Neuronal stem cell (in vitro differentiated cells): Measurements from ENCODE around the gene BAIAP3.

Experiments
- DNase-seq: peaks from one replicate; pipeline ENCODE4 v3.0.0-alpha.2; 2013; ENCODE audit warnings: low spot score
- H2AFZ ChIP-seq: one replicate; pipeline ENCODE4 v1.6.1; 2013; ENCODE audit warnings: mild to moderate bottlenecking, low read length, inconsistent platforms
- H2AK5ac ChIP-seq: 2 replicates; pipeline ENCODE4 v1.6.1; 2013; ENCODE audit warnings: low read depth, mild to moderate bottlenecking, inconsistent platforms, low read length, moderate library complexity, mixed read lengths
- H2BK120ac ChIP-seq: 2 replicates; pipeline ENCODE4 v1.6.1; 2013; ENCODE audit warnings: low read depth, mild to moderate bottlenecking, inconsistent platforms, low read length, moderate library complexity, mixed read lengths
- H2BK12ac ChIP-seq: one replicate; pipeline ENCODE4 v1.6.1; 2013; ENCODE audit warnings: low read length, inconsistent platforms
- H2BK15ac ChIP-seq: 2 replicates; pipeline ENCODE4 v1.6.1; 2013; ENCODE audit warnings: mild to moderate bottlenecking, low read length, inconsistent platforms, mixed read lengths
- H2BK5ac ChIP-seq: one replicate; pipeline ENCODE4 v1.6.1; 2013; ENCODE audit warnings: inconsistent platforms, mild to moderate bottlenecking, low read length, moderate library complexity
- H3K14ac ChIP-seq: one replicate; pipeline ENCODE4 v1.6.1; 2013; ENCODE audit warnings: low read length, inconsistent platforms
- H3K18ac ChIP-seq: 2 replicates; pipeline ENCODE4 v1.6.1; 2013; ENCODE audit warnings: low read length, inconsistent platforms
- H3K23ac ChIP-seq: 2 replicates; pipeline ENCODE4 v1.6.1; 2013; ENCODE audit warnings: low read depth, mild to moderate bottlenecking, mixed read lengths, low read length, inconsistent platforms; ENCODE audit not compliant: poor library complexity
- H3K27ac ChIP-seq: replicated peaks from 3 replicates; pipeline ENCODE4 v1.5.1; 2013; ENCODE audit warnings: low read length, inconsistent platforms
- H3K27me3 ChIP-seq, 3 experiments: 2 replicates each; pipeline ENCODE4 v1.6.1; 2013; ENCODE audit warnings: low read length in 3 of 3, mild to moderate bottlenecking in 2 of 3, inconsistent platforms in 1 of 3, low read depth in 1 of 3, mixed read lengths in 1 of 3, moderate library complexity in 1 of 3; ENCODE audit not compliant: control insufficient read depth in 3 of 3, insufficient read depth in 3 of 3
- H3K36me3 ChIP-seq, 2 donors: replicated peaks in 1 of 2; 2 replicates each; pipeline ENCODE4 v1.6.1; 2013; ENCODE audit warnings: low read length in 2 of 2; ENCODE audit not compliant: control insufficient read depth in 2 of 2, insufficient read depth in 2 of 2
- H3K4ac ChIP-seq: 2 replicates; pipeline ENCODE4 v1.6.1; 2013; ENCODE audit warnings: inconsistent platforms, mild to moderate bottlenecking, low read length, moderate library complexity
- H3K4me1 ChIP-seq, 2 donors: 1 replicate in 1 of 2; 2 replicates in 1 of 2; pipeline ENCODE4 v1.6.1; 2013; ENCODE audit warnings: low read length in 2 of 2, low read depth in 1 of 2; ENCODE audit not compliant: control insufficient read depth in 2 of 2, insufficient read depth in 1 of 2
- H3K4me2 ChIP-seq: one replicate; pipeline ENCODE4 v1.6.1; 2013; ENCODE audit warnings: mild to moderate bottlenecking, low read length, inconsistent platforms; ENCODE audit not compliant: insufficient read depth, poor library complexity, severe bottlenecking
- H3K4me3 ChIP-seq, 2 donors: 2 replicates each; pipeline ENCODE4 v1.5.1; 2013; ENCODE audit warnings: low read length in 2 of 2, mild to moderate bottlenecking in 2 of 2, inconsistent platforms in 1 of 2, moderate library complexity in 1 of 2
- H3K79me1 ChIP-seq: one replicate; pipeline ENCODE4 v1.6.1; 2013; ENCODE audit warnings: low read depth, mild to moderate bottlenecking, inconsistent platforms, low read length, moderate library complexity
- H3K9ac ChIP-seq: one replicate; pipeline ENCODE4 v1.6.1; 2013; ENCODE audit warnings: mild to moderate bottlenecking, low read depth, low read length, inconsistent platforms; ENCODE audit not compliant: poor library complexity
- H3K9me3 ChIP-seq, 2 donors: replicated peaks in 1 of 2; 2 replicates each; pipeline versions ENCODE3 to v1.6.1; 2013; ENCODE audit warnings: low read length in 2 of 2, mild to moderate bottlenecking in 2 of 2, inconsistent platforms in 1 of 2, low read depth in 1 of 2, mixed read lengths in 1 of 2, moderate library complexity in 1 of 2; ENCODE audit not compliant: control insufficient read depth in 2 of 2, insufficient read depth in 1 of 2
- H4K8ac ChIP-seq: one replicate; pipeline ENCODE4 v1.6.1; 2013; ENCODE audit warnings: low read depth, mild to moderate bottlenecking, inconsistent platforms, low read length, moderate library complexity
- H4K91ac ChIP-seq: one replicate; pipeline ENCODE4 v1.6.1; 2013; ENCODE audit warnings: low read length, low read depth, mild to moderate bottlenecking, inconsistent platforms; ENCODE audit not compliant: poor library complexity
- WGBS, 2 donors: extraction: QIAGEN DNeasy Blood & Tissue Kit; methylation state at CpG; one replicate each; pipeline ENCODE4 v1.1.7; 2013; ENCODE audit warnings: missing lambda C conversion rate in 2 of 2, mixed read lengths in 1 of 2; ENCODE audit not compliant: insufficient read length in 2 of 2, insufficient replicate concordance in 1 of 2; ENCODE audit errors: extremely low coverage in 2 of 2; 5-methylcytosine and 5-hydroxymethylcytosine counted together

Gene BAIAP3

GRCh38 chr16:1378087-1378803, 44.8 kb downstream of the BAIAP3 start:
- Histone ChIP-seq H2AFZ (no peak overlapping the region), H2BK5ac (peak overlapping the region; percentile 75), H4K8ac (no peak overlapping the region), H3K9me3 (no peaks in the 10 kb centered on the region), H2BK120ac (no peak overlapping the region), H3K18ac (peak overlapping the region; percentile 95), H3K27me3 (no peaks in the 10 kb centered on the region), H3K23ac (peak overlapping the region; percentile 97), H2BK12ac (peak overlapping the region; percentile 90), H3K9ac (peak overlapping the region; percentile 90), H2BK15ac (peak overlapping the region; percentile 81), H3K4ac (no peak overlapping the region), H3K14ac (peak overlapping the region; percentile 97), H3K27ac (no peak overlapping the region), H3K4me1 (peaks cover 2 to 14% of the 10 kb centered on the region in 2 donors), H4K91ac (no peak overlapping the region), H2AK5ac (peak overlapping the region; percentile 94), H3K4me2 (peak overlapping the region; percentile 98), H3K36me3 (peaks cover 2 to 8% of the 10 kb centered on the region in 2 donors), H3K4me3 (peak overlapping the region in 1 of 2 donors; percentile 62), H3K79me1 (peaks cover 21% of the 10 kb centered on the region)
- WGBS, 2 donors: no CpG with 5 or more reads among the region's 25 CpGs
- no peak for DNase-seq

- Histone ChIP-seq H2AK5ac (peak overlapping the region; percentile 94), H4K91ac (no peak overlapping the region), H3K9ac (peak overlapping the region; percentile 90), H3K27ac (no peak overlapping the region), H2BK15ac (peak overlapping the region; percentile 81), H3K36me3 (peaks cover 2 to 9% of the 10 kb centered on the region in 2 donors), H2AFZ (peak overlapping the region; percentile 84), H3K18ac (peak overlapping the region; percentile 95), H3K79me1 (peaks cover 21% of the 10 kb centered on the region), H3K23ac (peak overlapping the region; percentile 97), H3K4me2 (peak overlapping the region; percentile 98), H3K27me3 (no peaks in the 10 kb centered on the region), H3K4ac (peak overlapping the region; percentile 37), H2BK5ac (peak overlapping the region; percentile 75), H2BK12ac (peak overlapping the region; percentile 90), H4K8ac (no peak overlapping the region), H3K14ac (peak overlapping the region; percentile 97), H3K4me1 (peaks cover 2 to 14% of the 10 kb centered on the region in 2 donors), H3K4me3 (peak overlapping the region; percentile 62 to 90), H2BK120ac (no peak overlapping the region), H3K9me3 (no peaks in the 10 kb centered on the region)
- no CpG with 5 or more reads among the region's 31 CpGs for WGBS, 2 donors
- no peak for DNase-seq
These were observed 45.4 kb downstream of the BAIAP3 start for GRCh38 chr16:1378804-1379303.

DNA sequence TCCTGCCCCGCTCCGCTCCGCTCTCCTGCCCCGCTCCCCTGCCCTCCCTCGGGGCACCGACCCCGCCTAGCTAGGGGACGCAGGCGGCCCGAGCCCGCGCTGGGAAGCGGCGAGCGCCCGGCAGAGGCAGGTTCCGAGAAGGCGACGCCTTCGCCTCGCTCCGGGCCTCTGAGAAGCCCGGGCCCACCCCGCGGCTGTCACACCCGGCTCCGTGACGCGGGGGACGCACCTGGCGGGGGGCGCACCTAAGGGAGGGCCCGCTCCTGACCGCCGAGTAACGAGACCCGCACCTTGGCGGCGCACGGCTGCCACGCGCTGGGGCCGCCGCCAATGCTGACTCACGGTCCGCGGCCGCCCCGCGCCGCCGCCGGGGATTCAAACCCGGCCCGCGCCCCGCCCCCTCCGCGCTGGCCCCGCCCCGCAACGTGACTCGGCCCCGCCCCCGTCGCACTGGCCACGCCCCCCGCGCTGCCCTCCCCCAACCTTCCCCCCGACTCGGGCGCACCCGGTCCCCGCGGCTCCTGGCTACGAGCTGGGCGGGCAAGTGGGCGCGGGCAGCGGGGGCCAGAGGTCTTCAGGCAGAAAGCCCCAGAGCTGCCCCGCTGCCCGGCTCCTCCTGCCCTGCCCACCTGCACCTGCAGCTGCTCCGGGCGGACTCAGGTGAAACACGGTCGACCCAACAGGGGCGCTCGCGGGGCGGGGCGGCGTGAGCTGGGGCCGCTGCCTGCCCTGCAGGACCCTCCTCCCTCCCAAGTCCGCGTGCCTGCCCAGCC, 46.0 kb downstream of the BAIAP3 start:
- Histone ChIP-seq H3K4me2 (peak overlapping the region; percentile 98), H3K14ac (no peak overlapping the region), H2BK120ac (no peak overlapping the region), H2AK5ac (peak overlapping the region; percentile 94), H3K27me3 (no peaks in the 10 kb centered on the region), H2BK15ac (peak overlapping the region; percentile 81), H3K79me1 (peaks cover 21% of the 10 kb centered on the region), H3K27ac (no peak overlapping the region), H4K8ac (peak overlapping the region; percentile 17), H2BK5ac (peak overlapping the region; percentile 75), H3K23ac (peak overlapping the region; percentile 97), H3K4me1 (peaks cover 2 to 14% of the 10 kb centered on the region in 2 donors), H2AFZ (peak overlapping the region; percentile 84), H3K9ac (peak overlapping the region; percentile 90), H3K36me3 (peaks cover 2 to 9% of the 10 kb centered on the region in 2 donors), H3K4ac (peak overlapping the region; percentile 37), H3K9me3 (no peaks in the 10 kb centered on the region), H2BK12ac (peak overlapping the region; percentile 41), H3K4me3 (peak overlapping the region; percentile 62 to 90), H3K18ac (peak overlapping the region; percentile 95), H4K91ac (no peak overlapping the region)
- WGBS, 2 donors: no CpG with 5 or more reads among the region's 95 CpGs
- peak; percentile 72 for DNase-seq

- Histone ChIP-seq H2BK5ac (no peak overlapping the region), H4K8ac (no peak overlapping the region), H3K18ac (no peak overlapping the region), H4K91ac (no peak overlapping the region), H3K4ac (no peak overlapping the region), H3K27me3 (no peaks in the 10 kb centered on the region), H3K9ac (no peak overlapping the region), H2AFZ (peak overlapping the region; percentile 84), H3K4me2 (peak overlapping the region; percentile 69), H3K23ac (no peak overlapping the region), H2BK12ac (no peak overlapping the region), H2BK15ac (no peak overlapping the region), H3K4me1 (peaks cover 2 to 14% of the 10 kb centered on the region in 2 donors), H2BK120ac (no peak overlapping the region), H3K79me1 (peaks cover 20% of the 10 kb centered on the region), H3K9me3 (no peaks in the 10 kb centered on the region), H3K4me3 (peak overlapping the region in 1 of 2 donors; percentile 52), H3K27ac (no peak overlapping the region), H2AK5ac (peak overlapping the region; percentile 61), H3K14ac (no peak overlapping the region), H3K36me3 (peaks cover 2 to 9% of the 10 kb centered on the region in 2 donors)
- no peak for DNase-seq
- WGBS, 2 donors: no CpG with 5 or more reads among the region's 10 CpGs
These were observed 46.8 kb downstream of the BAIAP3 start for GRCh38 chr16:1380195-1380594.
